GM12878 (cell line): Measurements from ENCODE around the gene ZMIZ1. TPM values are rescaled to one million over a fixed set of nuclear protein-coding genes. Genes with fewer than 3 reads are reported as not detected.

ENCODE experiments used
- ATAC-seq: fragments of 200-7000 bp; cut with Tn5 transposase; 3 replicates; pipeline ENCODE4 v1.9.1; 2020; ENCODE audit warnings: mild to moderate bottlenecking, moderate library complexity
- BruUV-seq: library from RNA; stranded (reverse); fragments of 400-500 nt; replicated peaks from 2 replicates; lab custom pipeline; 2021; lab: Mats Ljungman, UMichigan
- CTCF ChIA-PET: fragments of 300-600 bp; sonication (Branson Sonifier 250); formaldehyde crosslinking; extraction: SDS; loops from one replicate; lab custom pipeline; 2021; ENCODE audit warnings: inconsistent platforms; lab: Yijun Ruan, JAX
- POLR2A ChIA-PET: fragments of 350-600 bp; formaldehyde crosslinking; extraction: SDS; loops from one replicate; lab custom pipeline; 2021; ENCODE audit warnings: inconsistent platforms; lab: Charles Lee
- RAD21 ChIA-PET: fragments of 300-600 bp; sonication (Branson Sonifier 250); formaldehyde crosslinking; loops from one replicate; lab custom pipeline; 2023; ENCODE audit warnings: antibody characterized with exemption; ENCODE audit not compliant: unreplicated experiment; lab: Charles Lee
- SMC1A ChIA-PET: fragments of 300-600 bp; sonication (Branson Sonifier 250); formaldehyde crosslinking; loops from one replicate; lab custom pipeline; 2023; ENCODE audit not compliant: unreplicated experiment, uncharacterized antibody; lab: Charles Lee
- DNase-seq: peaks from one replicate; pipeline ENCODE4 v3.0.0-alpha.2; 2011; ENCODE audit warnings: low read depth, low spot score
- FAIRE-seq: peaks from 3 replicates; lab custom pipeline; 2011; peaks lifted over from hg19 to GRCh38; lab: Jason Lieb, UNC
- H2AFZ ChIP-seq: 2 replicates; pipeline ENCODE4 v1.6.0; 2011; ENCODE audit warnings: low read depth, low read length, control low read depth; ENCODE audit not compliant: control insufficient read depth
- H3K27ac ChIP-seq: 2 replicates; pipeline ENCODE4 v1.5.1; 2011; ENCODE audit warnings: control low read depth; ENCODE audit not compliant: control insufficient read depth, insufficient read depth
- H3K27me3 ChIP-seq, 2 experiments: replicated peaks in 1 of 2; 2 replicates each; pipeline versions ENCODE4 v1.6.0 to v1.6.1; 2011; ENCODE audit warnings: low read length in 1 of 2; ENCODE audit not compliant: control insufficient read depth in 2 of 2, insufficient read depth in 2 of 2
- H3K36me3 ChIP-seq, 2 experiments: 2 replicates each; pipeline ENCODE4 v1.5.1; 2011; ENCODE audit warnings: low read length in 1 of 2; ENCODE audit not compliant: control insufficient read depth in 2 of 2, insufficient read depth in 2 of 2
- H3K4me1 ChIP-seq: 2 replicates; pipeline ENCODE4 v1.6.1; 2011; ENCODE audit warnings: mild to moderate bottlenecking, low read length, moderate library complexity, mixed read lengths; ENCODE audit not compliant: control insufficient read depth, insufficient read depth
- H3K4me2 ChIP-seq: 2 replicates; pipeline ENCODE4 v1.6.0; 2011; ENCODE audit warnings: control low read depth; ENCODE audit not compliant: control insufficient read depth, insufficient read depth
- H3K4me3 ChIP-seq: fragments of 200-600 bp; sonication (generic); 2 replicates; pipeline ENCODE4 v1.5.1; 2016
- H3K79me2 ChIP-seq: 2 replicates; pipeline ENCODE4 v1.6.0; 2011; ENCODE audit warnings: low read length; ENCODE audit not compliant: control insufficient read depth, insufficient read depth
- H3K9ac ChIP-seq: 2 replicates; pipeline ENCODE4 v1.8.0; 2011; ENCODE audit warnings: low read length, control low read depth, mixed read lengths; ENCODE audit not compliant: control insufficient read depth, insufficient read depth
- H3K9me3 ChIP-seq: replicated peaks from 3 replicates; pipeline ENCODE4 v1.5.1; 2011; ENCODE audit warnings: mild to moderate bottlenecking, low read length; ENCODE audit not compliant: control insufficient read depth, insufficient read depth
- H4K20me1 ChIP-seq: 2 replicates; pipeline ENCODE4 v1.6.0; 2011; ENCODE audit not compliant: control insufficient read depth, insufficient read depth
- ESRRA ChIP-seq: IDR thresholded peaks from 2 replicates; pipeline ENCODE4 v1.6.1; 2012; ENCODE audit warnings: mild to moderate bottlenecking, low read length, improper control_type of control experiment
- HDGF ChIP-seq: fragments of 450-650 bp; IDR thresholded peaks from 2 replicates; pipeline ENCODE4 v1.6.1; 2016; ENCODE audit warnings: antibody characterized with exemption
- JUNB ChIP-seq: IDR thresholded peaks from 2 replicates; pipeline ENCODE4 v1.6.1; 2016; ENCODE audit warnings: antibody characterized with exemption, mild to moderate bottlenecking
- MTA2 ChIP-seq: fragments of 450-650 bp; IDR thresholded peaks from 2 replicates; pipeline ENCODE4 v1.6.1; 2016; ENCODE audit warnings: low read depth, mild to moderate bottlenecking, moderate library complexity
- POLR2AphosphoS5 ChIP-seq: IDR thresholded peaks from 2 replicates; pipeline ENCODE4 v1.6.1; 2011; ENCODE audit warnings: mild to moderate bottlenecking, low read length, inconsistent platforms
- SPI1 ChIP-seq: IDR thresholded peaks from 2 replicates; pipeline ENCODE4 v1.6.1; 2011; ENCODE audit warnings: low read depth, mild to moderate bottlenecking, low read length, moderate library complexity, borderline replicate concordance; ENCODE audit not compliant: insufficient read depth
- SREBF2 ChIP-seq: IDR thresholded peaks from 2 replicates; pipeline ENCODE4 v1.6.1; 2012; ENCODE audit warnings: mild to moderate bottlenecking, low read length
- STAT1 ChIP-seq: fragments of 450-650 bp; conservative IDR thresholded peaks from 2 replicates; pipeline ENCODE4 v1.6.1; 2014; ENCODE audit warnings: antibody characterized with exemption, mild to moderate bottlenecking
- WGBS: methylation state at CpG from one replicate; pipeline ENCODE4 v1.1.6; 2016; ENCODE audit warnings: low lambda C conversion rate; ENCODE audit not compliant: insufficient replicate concordance, insufficient coverage; ENCODE audit errors: missing lambda C conversion rate; 5-methylcytosine and 5-hydroxymethylcytosine counted together
- in situ Hi-C: fragments of 300-500 bp; cut with MboI; formaldehyde crosslinking; loops from 9 replicates; pipeline ENCODE4 v1.14.3; 2018; ENCODE audit warnings: mixed read lengths
- intact Hi-C: fragments of 100-400 bp; cut with micrococcal nuclease; formaldehyde crosslinking; loops from one replicate; pipeline ENCODE4 v1.14.2; 2022; ENCODE audit not compliant: unreplicated experiment
- polyA plus RNA-seq, 11 experiments: library from polyadenylated mRNA; depleted of rRNA in 4 of 11; unstranded in 6 of 11; stranded (reverse) in 5 of 11; fragments of >200 nt; fragmentation: Nextera tagmentation in 4 of 11; fragmentation: Illumina TruSeq in 1 of 11; extraction: Ambion mirVana in 4 of 11; extraction: Trizol in 1 of 11; gene quantifications; 1 replicate in 1 of 11; 2 replicates in 10 of 11; pipeline versions ENCODE4 v1.2.1 to v1.2.3, GENCODE V29; 2011 to 2016; ENCODE audit warnings: inconsistent platforms in 2 of 11, missing spikeins in 2 of 11, low read depth in 1 of 11
- total RNA-seq, 4 experiments: library from RNA; depleted of rRNA in 3 of 4; stranded (reverse); fragments of >200 nt in 3 of 4; fragmentation: Illumina TruSeq in 1 of 4; extraction: Trizol in 1 of 4; gene quantifications; 2 replicates each; pipeline versions ENCODE4 v1.2.1 to v1.2.3, GENCODE V29; 2013 to 2021
- TF ChIP-seq, protein P1 (sequence below): fragments of 450-650 bp; formaldehyde crosslinking; IDR thresholded peaks from 2 replicates; pipeline ENCODE4 v1.5.0; 2022; ENCODE audit warnings: mild to moderate bottlenecking, missing genetic modification characterization
- TF ChIP-seq, protein P2 (sequence below): fragments of 450-650 bp; IDR thresholded peaks from 2 replicates; pipeline ENCODE4 v1.6.1; 2017; ENCODE audit warnings: borderline replicate concordance
- TF ChIP-seq, protein P3 (sequence below): IDR thresholded peaks from 2 replicates; pipeline ENCODE4 v1.6.1; 2011; ENCODE audit warnings: borderline replicate concordance, low read depth, mild to moderate bottlenecking, moderate library complexity, low read length; ENCODE audit not compliant: insufficient read depth, poor library complexity, severe bottlenecking

Gene ZMIZ1
- total and polyA plus RNA-seq, 10 of the 15 experiments (the other 5 are each of a cell fraction or from before 2014, with no cell fraction given): 3.1 to 82.3 (median 14.9) TPM

DNA sequence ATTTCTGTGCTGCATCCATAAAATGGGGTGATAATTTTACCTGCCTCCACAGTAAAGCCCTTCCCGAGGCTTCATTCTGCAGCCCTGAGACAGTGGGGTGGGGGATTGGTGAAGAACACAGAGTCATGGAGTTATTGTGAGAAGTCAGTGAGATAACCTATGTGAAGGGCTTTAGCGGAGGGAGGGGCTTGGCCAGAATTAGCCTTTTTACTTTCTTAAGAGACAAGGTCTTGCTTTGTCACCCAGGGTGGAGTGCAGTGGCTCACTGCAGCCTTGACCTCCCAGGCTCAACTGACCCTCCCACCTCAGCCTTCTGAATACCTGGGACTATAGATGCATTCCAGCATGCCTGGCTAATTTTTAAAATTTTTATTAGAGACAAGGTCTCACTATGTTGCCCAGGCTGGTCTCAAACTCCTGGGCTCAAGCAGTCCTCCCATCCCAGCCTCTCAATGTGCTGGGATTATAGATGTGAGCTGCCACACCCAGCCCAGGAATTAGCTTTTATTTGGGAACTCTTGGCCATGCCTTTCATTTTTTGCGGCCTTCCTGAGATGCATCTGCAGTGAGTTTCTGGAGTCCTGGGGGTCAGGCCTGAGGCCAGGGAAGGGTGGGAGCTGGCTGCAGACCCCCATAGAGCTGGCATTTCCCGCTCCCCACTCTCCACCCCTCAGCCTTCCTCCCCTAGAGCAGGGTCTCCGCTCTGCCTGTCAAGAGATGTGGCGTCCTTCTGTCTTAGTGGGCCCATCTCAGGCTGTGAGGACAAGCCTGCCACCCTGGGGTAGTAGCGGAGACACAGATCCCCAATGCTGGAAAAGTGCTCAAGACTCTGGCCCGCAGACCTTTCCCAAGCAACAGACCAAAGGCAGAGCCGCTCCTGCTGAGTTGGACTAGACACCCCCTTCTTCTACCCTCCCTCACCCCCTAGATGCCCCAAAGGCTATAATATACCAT is 77.0 kb downstream of the ZMIZ1 start:
- intact Hi-C loops: no loop called here
- RAD21 ChIA-PET: no interaction called here

More for the DNA sequence above, 77.0 kb downstream of the ZMIZ1 start:
- Histone ChIP-seq H3K27ac (no peak overlapping the region), H3K4me2 (no peak overlapping the region), H3K27me3 (no peaks in the 10 kb centered on the region), H3K36me3 (no peaks in the 10 kb centered on the region; a peak in 1 of 4 replicates), H3K4me1 (peaks cover 10% of the 10 kb centered on the region), H4K20me1 (no peaks in the 10 kb centered on the region), H3K9ac (no peak overlapping the region), H3K4me3 (no peak overlapping the region), H3K79me2 (no peaks in the 10 kb centered on the region), H2AFZ (no peak overlapping the region), H3K9me3 (no peaks in the 10 kb centered on the region)
- no peak for TF ChIP-seq STAT1
- TF ChIP-seq, protein P1, sequence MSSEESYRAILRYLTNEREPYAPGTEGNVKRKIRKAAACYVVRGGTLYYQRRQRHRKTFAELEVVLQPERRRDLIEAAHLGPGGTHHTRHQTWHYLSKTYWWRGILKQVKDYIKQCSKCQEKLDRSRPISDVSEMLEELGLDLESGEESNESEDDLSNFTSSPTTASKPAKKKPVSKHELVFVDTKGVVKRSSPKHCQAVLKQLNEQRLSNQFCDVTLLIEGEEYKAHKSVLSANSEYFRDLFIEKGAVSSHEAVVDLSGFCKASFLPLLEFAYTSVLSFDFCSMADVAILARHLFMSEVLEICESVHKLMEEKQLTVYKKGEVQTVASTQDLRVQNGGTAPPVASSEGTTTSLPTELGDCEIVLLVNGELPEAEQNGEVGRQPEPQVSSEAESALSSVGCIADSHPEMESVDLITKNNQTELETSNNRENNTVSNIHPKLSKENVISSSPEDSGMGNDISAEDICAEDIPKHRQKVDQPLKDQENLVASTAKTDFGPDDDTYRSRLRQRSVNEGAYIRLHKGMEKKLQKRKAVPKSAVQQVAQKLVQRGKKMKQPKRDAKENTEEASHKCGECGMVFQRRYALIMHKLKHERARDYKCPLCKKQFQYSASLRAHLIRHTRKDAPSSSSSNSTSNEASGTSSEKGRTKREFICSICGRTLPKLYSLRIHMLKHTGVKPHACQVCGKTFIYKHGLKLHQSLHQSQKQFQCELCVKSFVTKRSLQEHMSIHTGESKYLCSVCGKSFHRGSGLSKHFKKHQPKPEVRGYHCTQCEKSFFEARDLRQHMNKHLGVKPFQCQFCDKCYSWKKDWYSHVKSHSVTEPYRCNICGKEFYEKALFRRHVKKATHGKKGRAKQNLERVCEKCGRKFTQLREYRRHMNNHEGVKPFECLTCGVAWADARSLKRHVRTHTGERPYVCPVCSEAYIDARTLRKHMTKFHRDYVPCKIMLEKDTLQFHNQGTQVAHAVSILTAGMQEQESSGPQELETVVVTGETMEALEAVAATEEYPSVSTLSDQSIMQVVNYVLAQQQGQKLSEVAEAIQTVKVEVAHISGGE: no peak
- TF ChIP-seq, protein P2, sequence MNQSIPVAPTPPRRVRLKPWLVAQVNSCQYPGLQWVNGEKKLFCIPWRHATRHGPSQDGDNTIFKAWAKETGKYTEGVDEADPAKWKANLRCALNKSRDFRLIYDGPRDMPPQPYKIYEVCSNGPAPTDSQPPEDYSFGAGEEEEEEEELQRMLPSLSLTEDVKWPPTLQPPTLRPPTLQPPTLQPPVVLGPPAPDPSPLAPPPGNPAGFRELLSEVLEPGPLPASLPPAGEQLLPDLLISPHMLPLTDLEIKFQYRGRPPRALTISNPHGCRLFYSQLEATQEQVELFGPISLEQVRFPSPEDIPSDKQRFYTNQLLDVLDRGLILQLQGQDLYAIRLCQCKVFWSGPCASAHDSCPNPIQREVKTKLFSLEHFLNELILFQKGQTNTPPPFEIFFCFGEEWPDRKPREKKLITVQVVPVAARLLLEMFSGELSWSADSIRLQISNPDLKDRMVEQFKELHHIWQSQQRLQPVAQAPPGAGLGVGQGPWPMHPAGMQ: no peak
- no peak for TF ChIP-seq MTA2
- no peak for TF ChIP-seq HDGF
- TF ChIP-seq JUNB: no peak
- TF ChIP-seq SREBF2: no peak
- no peak for TF ChIP-seq POLR2AphosphoS5
- TF ChIP-seq ESRRA: no peak
- TF ChIP-seq, protein P3, sequence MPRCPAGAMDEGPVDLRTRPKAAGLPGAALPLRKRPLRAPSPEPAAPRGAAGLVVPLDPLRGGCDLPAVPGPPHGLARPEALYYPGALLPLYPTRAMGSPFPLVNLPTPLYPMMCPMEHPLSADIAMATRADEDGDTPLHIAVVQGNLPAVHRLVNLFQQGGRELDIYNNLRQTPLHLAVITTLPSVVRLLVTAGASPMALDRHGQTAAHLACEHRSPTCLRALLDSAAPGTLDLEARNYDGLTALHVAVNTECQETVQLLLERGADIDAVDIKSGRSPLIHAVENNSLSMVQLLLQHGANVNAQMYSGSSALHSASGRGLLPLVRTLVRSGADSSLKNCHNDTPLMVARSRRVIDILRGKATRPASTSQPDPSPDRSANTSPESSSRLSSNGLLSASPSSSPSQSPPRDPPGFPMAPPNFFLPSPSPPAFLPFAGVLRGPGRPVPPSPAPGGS: no peak
- no peak for TF ChIP-seq SPI1
- SMC1A ChIA-PET: no interaction called here
- no TSS peak for BruUV-seq
- POLR2A ChIA-PET: no interaction called here
- ATAC-seq: no peak
- FAIRE-seq: no peak
- 41% methylated on average over 9 of the region's 9 CpGs for WGBS
- no peak for DNase-seq
- CTCF ChIA-PET: no interaction called here
- in situ Hi-C loops: no loop called here
